Fibroblast of lung (primary cell): Measurements from ENCODE around the gene ANLN.

Experiments
- EZH2 ChIP-seq: IDR thresholded peaks from 2 replicates; pipeline ENCODE4 v1.5.1; 2012; ENCODE audit warnings: low read length, control low read depth, mild to moderate bottlenecking; ENCODE audit errors: missing control alignments
- TF ChIP-seq, protein P1 (sequence below), 2 donors: IDR thresholded peaks in 1 of 2; conservative IDR thresholded peaks in 1 of 2; 1 replicate in 1 of 2; 2 replicates in 1 of 2; pipeline ENCODE4 v1.5.1; 2011 to 2012; ENCODE audit warnings: low read length in 2 of 2, control low read depth in 1 of 2, inconsistent platforms in 1 of 2, low read depth in 1 of 2, mild to moderate bottlenecking in 1 of 2

GRCh38 chr7:36360244-36360643, 29.4 kb upstream of the ANLN start:
- TF ChIP-seq, protein P1, sequence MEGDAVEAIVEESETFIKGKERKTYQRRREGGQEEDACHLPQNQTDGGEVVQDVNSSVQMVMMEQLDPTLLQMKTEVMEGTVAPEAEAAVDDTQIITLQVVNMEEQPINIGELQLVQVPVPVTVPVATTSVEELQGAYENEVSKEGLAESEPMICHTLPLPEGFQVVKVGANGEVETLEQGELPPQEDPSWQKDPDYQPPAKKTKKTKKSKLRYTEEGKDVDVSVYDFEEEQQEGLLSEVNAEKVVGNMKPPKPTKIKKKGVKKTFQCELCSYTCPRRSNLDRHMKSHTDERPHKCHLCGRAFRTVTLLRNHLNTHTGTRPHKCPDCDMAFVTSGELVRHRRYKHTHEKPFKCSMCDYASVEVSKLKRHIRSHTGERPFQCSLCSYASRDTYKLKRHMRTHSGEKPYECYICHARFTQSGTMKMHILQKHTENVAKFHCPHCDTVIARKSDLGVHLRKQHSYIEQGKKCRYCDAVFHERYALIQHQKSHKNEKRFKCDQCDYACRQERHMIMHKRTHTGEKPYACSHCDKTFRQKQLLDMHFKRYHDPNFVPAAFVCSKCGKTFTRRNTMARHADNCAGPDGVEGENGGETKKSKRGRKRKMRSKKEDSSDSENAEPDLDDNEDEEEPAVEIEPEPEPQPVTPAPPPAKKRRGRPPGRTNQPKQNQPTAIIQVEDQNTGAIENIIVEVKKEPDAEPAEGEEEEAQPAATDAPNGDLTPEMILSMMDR (conservative IDR thresholded peaks at IDR 0.05 in 1 of 2, IDR thresholded peaks at IDR 0.05 in 1 of 2; ENCODE audit: low read depth in 1 of 2, low read length in 2 of 2): no peak
- TF ChIP-seq EZH2: no peak
